B cell (primary cell): ENCODE results near the gene RAB9A.

ENCODE experiments used
- CTCF ChIP-seq: fragments of 200-600 bp; IDR thresholded peaks from one replicate; pipeline ENCODE4 v1.8.0; 2022; ENCODE audit warnings: antibody characterized with exemption, mild to moderate bottlenecking
- EZH2 ChIP-seq: IDR thresholded peaks from 2 replicates; pipeline ENCODE4 v1.6.1; 2012; ENCODE audit warnings: borderline replicate concordance, low read depth, mild to moderate bottlenecking, moderate library complexity, low read length; ENCODE audit not compliant: insufficient read depth, poor library complexity, severe bottlenecking

- TF ChIP-seq CTCF (no peak), EZH2 (no peak)
Measured at GRCh38 chrX:13750812-13751211, 61.9 kb downstream of the RAB9A start.
